ENCODE results near the gene MLLT6.

Gene MLLT6

DNA sequence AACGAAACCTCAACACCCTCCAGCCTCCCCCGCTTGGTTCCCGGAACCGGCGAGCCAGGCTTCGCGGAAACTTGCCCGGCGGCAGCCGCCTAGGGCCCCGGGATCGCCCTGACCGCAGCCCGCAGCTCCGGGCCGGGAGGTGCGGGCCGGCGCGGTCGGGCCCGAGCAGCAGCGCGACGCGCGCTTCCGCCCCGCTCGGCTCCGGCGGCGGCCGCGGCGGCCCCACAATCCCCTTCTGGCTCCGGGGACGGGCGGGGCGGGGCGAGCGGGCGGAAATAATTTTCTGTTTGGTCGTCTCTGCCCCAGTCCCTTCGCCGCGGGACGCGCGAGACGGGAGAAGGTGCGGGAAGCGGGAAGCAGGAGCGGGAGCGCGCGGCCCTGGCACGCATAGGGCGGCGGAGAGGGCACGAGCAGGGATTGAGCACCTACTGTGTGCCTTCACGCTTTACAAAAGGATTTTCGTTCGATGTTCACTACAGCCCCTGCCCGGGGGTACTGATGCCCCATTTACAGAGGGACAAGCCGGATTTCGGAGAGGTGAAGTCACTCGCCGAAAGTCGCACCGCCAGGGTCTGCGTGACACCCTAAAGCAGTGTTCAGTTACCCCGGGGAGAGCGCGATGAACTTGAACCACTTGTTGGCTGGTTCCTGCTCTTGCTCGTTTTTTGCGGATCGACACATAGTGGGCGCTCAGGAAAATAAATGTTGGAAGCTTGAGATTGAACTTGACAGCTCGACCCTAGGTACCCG, 2.7 kb upstream of the MLLT6 start:
- H3K27me3 ChIP-seq (ENCODE audit: control insufficient read depth, insufficient read depth, low read length): peaks cover 87% of the 10 kb centered on the region
- no peaks in the 10 kb centered on the region for H3K9me3 ChIP-seq (ENCODE audit: control insufficient read depth, insufficient read depth, low read length)
- no peaks in the 10 kb centered on the region for H3K36me3 ChIP-seq (ENCODE audit: control insufficient read depth, insufficient read depth, low read length)
- peak overlapping the region; percentile 67 for H3K4me3 ChIP-seq (ENCODE audit: low read depth, low read length)
- H3K27ac ChIP-seq (ENCODE audit: low read depth, low read length): peak overlapping the region; percentile 55
- peaks cover 30% of the 10 kb centered on the region for H3K4me1 ChIP-seq (ENCODE audit: control insufficient read depth, insufficient read depth, low read length)
- H3K9ac ChIP-seq (ENCODE audit: low read depth, low read length): 0 out of 2 replicates have a peak overlapping the region, but pooled peaks have one; percentile 24

GRCh38 chr17:38702916-38703741, 1.9 kb upstream of the MLLT6 start:
- H3K27ac ChIP-seq (ENCODE audit: low read depth, low read length): peak overlapping the region; percentile 61
- H3K4me1 ChIP-seq (ENCODE audit: control insufficient read depth, insufficient read depth, low read length): peaks cover 30% of the 10 kb centered on the region
- peaks cover 87% of the 10 kb centered on the region for H3K27me3 ChIP-seq (ENCODE audit: control insufficient read depth, insufficient read depth, low read length)
- H3K9me3 ChIP-seq (ENCODE audit: control insufficient read depth, insufficient read depth, low read length): no peaks in the 10 kb centered on the region
- H3K36me3 ChIP-seq (ENCODE audit: control insufficient read depth, insufficient read depth, low read length): no peaks in the 10 kb centered on the region
- peak overlapping the region; percentile 67 for H3K4me3 ChIP-seq (ENCODE audit: low read depth, low read length)
- H3K9ac ChIP-seq (ENCODE audit: low read depth, low read length): no peak overlapping the region

GRCh38 chr17:38703742-38704605, 1.1 kb upstream of the MLLT6 start:
- no peaks in the 10 kb centered on the region for H3K36me3 ChIP-seq (ENCODE audit: control insufficient read depth, insufficient read depth, low read length)
- peak overlapping the region; percentile 84 for H3K27ac ChIP-seq (ENCODE audit: low read depth, low read length)
- H3K9me3 ChIP-seq (ENCODE audit: control insufficient read depth, insufficient read depth, low read length): no peaks in the 10 kb centered on the region
- H3K27me3 ChIP-seq (ENCODE audit: control insufficient read depth, insufficient read depth, low read length): peaks cover 86% of the 10 kb centered on the region
- H3K9ac ChIP-seq (ENCODE audit: low read depth, low read length): no peak overlapping the region
- peaks cover 30% of the 10 kb centered on the region for H3K4me1 ChIP-seq (ENCODE audit: control insufficient read depth, insufficient read depth, low read length)
- peak overlapping the region; percentile 67 for H3K4me3 ChIP-seq (ENCODE audit: low read depth, low read length)

- Histone ChIP-seq H3K4me3 (ENCODE audit: low read depth, low read length) (peak overlapping the region; percentile 57; the same call in 1 of the 2 replicates), H3K27ac (ENCODE audit: low read depth, low read length) (peak overlapping the region; percentile 65), H3K9ac (ENCODE audit: low read depth, low read length) (no peak overlapping the region), H3K4me1 (ENCODE audit: control insufficient read depth, insufficient read depth, low read length) (peaks cover 30% of the 10 kb centered on the region), H3K27me3 (ENCODE audit: control insufficient read depth, insufficient read depth, low read length) (peaks cover 73% of the 10 kb centered on the region), H3K9me3 (ENCODE audit: control insufficient read depth, insufficient read depth, low read length) (no peaks in the 10 kb centered on the region), H3K36me3 (ENCODE audit: control insufficient read depth, insufficient read depth, low read length) (no peaks in the 10 kb centered on the region)
These were observed 390 bp downstream of the MLLT6 start for GRCh38 chr17:38705523-38705802.

- peak overlapping the region; percentile 65 for H3K27ac ChIP-seq (ENCODE audit: low read depth, low read length)
- no peaks in the 10 kb centered on the region for H3K36me3 ChIP-seq (ENCODE audit: control insufficient read depth, insufficient read depth, low read length)
- no peaks in the 10 kb centered on the region for H3K9me3 ChIP-seq (ENCODE audit: control insufficient read depth, insufficient read depth, low read length)
- H3K4me3 ChIP-seq (ENCODE audit: low read depth, low read length): peak overlapping the region; percentile 57
- no peak overlapping the region for H3K9ac ChIP-seq (ENCODE audit: low read depth, low read length)
- peaks cover 68% of the 10 kb centered on the region for H3K27me3 ChIP-seq (ENCODE audit: control insufficient read depth, insufficient read depth, low read length)
- H3K4me1 ChIP-seq (ENCODE audit: control insufficient read depth, insufficient read depth, low read length): peaks cover 30% of the 10 kb centered on the region
These were observed 881 bp downstream of the MLLT6 start for GRCh38 chr17:38705803-38706504.

DNA sequence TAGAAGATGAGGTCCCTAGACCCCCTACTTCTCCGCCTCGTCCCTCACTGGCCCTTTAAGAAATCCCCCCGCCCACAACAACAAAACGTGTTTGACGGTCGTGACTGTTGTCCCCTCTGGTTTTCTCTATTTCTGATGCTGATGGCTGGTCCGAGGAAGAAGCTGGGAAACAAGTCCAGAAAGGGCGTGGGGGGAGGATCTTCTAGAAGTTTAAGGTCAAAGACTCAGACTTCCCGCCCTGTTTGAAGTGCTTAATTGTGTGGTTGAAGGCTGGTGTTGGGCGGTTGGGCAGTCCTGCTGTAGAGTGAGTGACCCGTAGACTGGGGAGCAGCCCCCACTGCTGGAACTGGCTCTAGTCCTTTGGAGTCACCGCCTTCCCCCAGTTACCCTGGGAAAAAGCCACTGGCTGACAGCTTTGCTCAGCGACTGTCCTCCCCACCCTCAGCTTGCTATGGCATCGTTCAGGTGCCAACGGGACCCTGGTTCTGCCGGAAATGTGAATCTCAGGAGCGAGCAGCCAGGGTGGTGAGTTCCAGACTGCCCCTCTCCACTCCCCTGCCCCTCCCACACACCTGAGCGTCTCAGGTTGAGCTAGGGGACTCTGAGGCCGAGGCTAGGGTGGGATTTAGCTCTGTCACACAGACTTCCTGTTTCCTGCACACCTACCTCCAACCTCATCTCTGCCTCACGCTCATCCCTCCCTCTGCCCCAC, 1.6 kb downstream of the MLLT6 start:
- Histone ChIP-seq H3K9ac (ENCODE audit: low read depth, low read length) (no peak overlapping the region), H3K9me3 (ENCODE audit: control insufficient read depth, insufficient read depth, low read length) (no peaks in the 10 kb centered on the region), H3K27me3 (ENCODE audit: control insufficient read depth, insufficient read depth, low read length) (peaks cover 61% of the 10 kb centered on the region), H3K4me1 (ENCODE audit: control insufficient read depth, insufficient read depth, low read length) (peaks cover 24% of the 10 kb centered on the region), H3K27ac (ENCODE audit: low read depth, low read length) (peak overlapping the region; percentile 65), H3K36me3 (ENCODE audit: control insufficient read depth, insufficient read depth, low read length) (no peaks in the 10 kb centered on the region), H3K4me3 (ENCODE audit: low read depth, low read length) (peak overlapping the region; percentile 57)

DNA sequence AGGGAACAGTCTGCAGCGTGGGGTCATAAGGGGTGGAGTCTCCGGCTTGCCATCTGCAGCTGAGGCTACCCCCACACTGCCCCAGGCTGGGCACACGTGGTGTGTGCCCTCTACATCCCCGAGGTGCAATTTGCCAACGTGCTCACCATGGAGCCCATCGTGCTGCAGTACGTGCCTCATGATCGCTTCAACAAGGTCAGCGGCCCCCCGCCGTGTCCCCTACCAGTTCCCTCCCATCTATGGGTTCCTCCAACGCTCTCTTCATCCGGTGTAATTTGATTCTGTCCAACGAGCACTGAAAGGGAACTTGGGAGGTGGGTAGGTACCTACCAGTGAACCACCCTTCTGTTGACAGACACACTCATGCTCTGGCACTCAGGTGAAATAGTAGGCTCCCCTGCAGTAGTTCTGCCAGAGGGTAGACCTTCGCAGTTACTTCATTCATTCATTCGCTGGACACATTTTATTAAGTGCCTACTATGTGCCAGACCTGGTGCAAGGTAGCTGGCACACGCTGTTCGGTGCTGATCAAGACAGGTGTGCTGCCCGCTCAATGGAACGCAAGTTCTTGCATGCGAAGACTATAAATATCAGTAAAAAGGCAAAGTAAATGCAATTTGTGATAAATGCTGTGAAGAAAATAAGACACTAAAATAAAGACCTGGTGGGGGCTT, 2.7 kb downstream of the MLLT6 start:
- H3K36me3 ChIP-seq (ENCODE audit: control insufficient read depth, insufficient read depth, low read length): 0 out of 2 replicates have a peak, but pooled peaks cover 5% of the 10 kb centered on the region
- H3K9me3 ChIP-seq (ENCODE audit: control insufficient read depth, insufficient read depth, low read length): no peaks in the 10 kb centered on the region
- H3K4me3 ChIP-seq (ENCODE audit: low read depth, low read length): no peak overlapping the region
- H3K4me1 ChIP-seq (ENCODE audit: control insufficient read depth, insufficient read depth, low read length): peaks cover 20% of the 10 kb centered on the region
- H3K9ac ChIP-seq (ENCODE audit: low read depth, low read length): no peak overlapping the region
- H3K27me3 ChIP-seq (ENCODE audit: control insufficient read depth, insufficient read depth, low read length): peaks cover 51% of the 10 kb centered on the region
- H3K27ac ChIP-seq (ENCODE audit: low read depth, low read length): no peak overlapping the region

GRCh38 chr17:38709104-38709820, 4.2 kb downstream of the MLLT6 start:
- peaks cover 14% of the 10 kb centered on the region for H3K4me1 ChIP-seq (ENCODE audit: control insufficient read depth, insufficient read depth, low read length)
- 0 out of 2 replicates have a peak, but pooled peaks cover 5% of the 10 kb centered on the region for H3K36me3 ChIP-seq (ENCODE audit: control insufficient read depth, insufficient read depth, low read length)
- peaks cover 38% of the 10 kb centered on the region for H3K27me3 ChIP-seq (ENCODE audit: control insufficient read depth, insufficient read depth, low read length)
- H3K9ac ChIP-seq (ENCODE audit: low read depth, low read length): no peak overlapping the region
- no peaks in the 10 kb centered on the region for H3K9me3 ChIP-seq (ENCODE audit: control insufficient read depth, insufficient read depth, low read length)
- H3K27ac ChIP-seq (ENCODE audit: low read depth, low read length): no peak overlapping the region
- H3K4me3 ChIP-seq (ENCODE audit: low read depth, low read length): no peak overlapping the region

DNA sequence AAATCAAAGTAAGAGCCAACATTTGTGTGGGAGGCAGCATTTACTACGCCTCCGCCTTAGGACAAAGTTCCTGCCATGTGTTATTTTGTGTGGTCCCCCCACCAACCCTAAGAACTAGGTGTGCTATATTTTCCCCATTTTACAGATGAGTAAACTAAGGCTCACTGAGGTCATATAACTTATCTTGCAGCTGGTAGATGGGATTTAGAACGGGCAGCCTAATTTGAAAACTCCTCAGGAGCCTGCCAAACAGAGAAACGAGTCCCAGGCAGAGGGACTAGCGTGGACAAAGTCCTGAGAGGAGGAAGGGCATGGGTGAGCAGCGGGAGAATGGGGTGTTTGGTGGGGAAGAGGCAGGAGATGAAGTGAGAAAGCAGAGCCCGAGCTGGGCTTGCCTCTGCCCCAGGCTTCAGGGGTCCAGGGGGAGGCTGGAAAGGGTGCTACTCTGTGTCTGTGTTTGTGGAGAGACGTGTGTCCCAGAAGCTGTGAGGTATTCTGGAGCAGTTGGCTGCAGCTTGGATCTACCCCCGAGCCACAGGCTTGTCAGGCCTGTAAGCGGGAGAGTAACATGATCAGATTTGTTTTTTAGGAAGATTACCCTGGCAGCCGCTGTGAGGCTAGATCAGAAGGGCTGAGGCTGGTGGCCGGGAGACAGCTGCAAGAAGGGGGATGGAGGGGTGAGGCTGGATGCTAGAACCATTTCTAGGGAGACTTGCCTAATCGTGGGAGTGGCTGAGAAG, 5.0 kb downstream of the MLLT6 start:
- H3K36me3 ChIP-seq (ENCODE audit: control insufficient read depth, insufficient read depth, low read length): 0 out of 2 replicates have a peak, but pooled peaks cover 5% of the 10 kb centered on the region
- H3K9ac ChIP-seq (ENCODE audit: low read depth, low read length): no peak overlapping the region
- H3K27ac ChIP-seq (ENCODE audit: low read depth, low read length): no peak overlapping the region

More for the DNA sequence above, 5.0 kb downstream of the MLLT6 start:
- H3K4me3 ChIP-seq (ENCODE audit: low read depth, low read length): no peak overlapping the region
- H3K4me1 ChIP-seq (ENCODE audit: control insufficient read depth, insufficient read depth, low read length): peaks cover 10% of the 10 kb centered on the region; the same call in 1 of the 2 replicates
- no peaks in the 10 kb centered on the region for H3K9me3 ChIP-seq (ENCODE audit: control insufficient read depth, insufficient read depth, low read length)
- peaks cover 32% of the 10 kb centered on the region for H3K27me3 ChIP-seq (ENCODE audit: control insufficient read depth, insufficient read depth, low read length)

Measured in HUES48 (cell line).